HEK293 (cell line): ENCODE data around the gene DNMT3A.

Experiments used
- RBAK ChIP-seq: fragments of 450-650 bp; formaldehyde crosslinking; IDR thresholded peaks from 2 replicates; pipeline ENCODE4 v1.5.1; 2016; ENCODE audit warnings: missing biosample characterization, missing genetic modification characterization
- SP7 ChIP-seq: fragments of 450-650 bp; formaldehyde crosslinking; IDR thresholded peaks from 2 replicates; pipeline ENCODE4 v1.5.1; 2016; ENCODE audit warnings: missing biosample characterization, missing genetic modification characterization
- YY1 ChIP-seq: fragments of 450-650 bp; formaldehyde crosslinking; IDR thresholded peaks from 2 replicates; pipeline ENCODE4 v1.5.1; 2018; ENCODE audit warnings: missing biosample characterization, missing genetic modification characterization
- ZNF138 ChIP-seq: fragments of 450-650 bp; formaldehyde crosslinking; IDR thresholded peaks from 2 replicates; pipeline ENCODE4 v1.5.1; 2016; ENCODE audit warnings: missing biosample characterization, missing genetic modification characterization, borderline replicate concordance
- TF ChIP-seq, protein P1 (sequence below): fragments of 450-650 bp; formaldehyde crosslinking; IDR thresholded peaks from 2 replicates; pipeline ENCODE4 v1.5.1; 2016; ENCODE audit warnings: missing biosample characterization, missing genetic modification characterization

DNA sequence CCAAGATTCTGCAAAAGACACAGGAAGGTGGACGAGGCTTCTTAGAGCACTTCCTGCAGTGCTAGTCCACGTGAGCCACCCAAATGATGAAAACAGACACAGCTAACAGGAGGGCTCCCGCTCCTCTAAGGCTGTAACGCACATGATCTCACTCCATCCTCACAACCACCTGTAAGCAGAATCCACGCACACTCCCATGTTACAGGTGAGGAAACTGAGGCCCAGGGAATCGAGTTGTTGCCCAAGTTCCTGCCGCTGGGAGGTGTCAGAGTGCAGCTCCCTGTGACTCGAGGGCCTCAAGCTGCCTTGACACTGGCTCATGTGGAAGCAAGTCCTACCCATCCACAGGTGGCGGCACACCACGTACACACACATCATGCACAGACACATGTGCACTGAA, 4.4 kb downstream of the DNMT3A start:
- TF ChIP-seq RBAK (tag by site-specific recombination) (no peak), YY1 (no peak), SP7 (tag by site-specific recombination) (no peak), ZNF138 (tag by site-specific recombination) (no peak)
- TF ChIP-seq, protein P1, sequence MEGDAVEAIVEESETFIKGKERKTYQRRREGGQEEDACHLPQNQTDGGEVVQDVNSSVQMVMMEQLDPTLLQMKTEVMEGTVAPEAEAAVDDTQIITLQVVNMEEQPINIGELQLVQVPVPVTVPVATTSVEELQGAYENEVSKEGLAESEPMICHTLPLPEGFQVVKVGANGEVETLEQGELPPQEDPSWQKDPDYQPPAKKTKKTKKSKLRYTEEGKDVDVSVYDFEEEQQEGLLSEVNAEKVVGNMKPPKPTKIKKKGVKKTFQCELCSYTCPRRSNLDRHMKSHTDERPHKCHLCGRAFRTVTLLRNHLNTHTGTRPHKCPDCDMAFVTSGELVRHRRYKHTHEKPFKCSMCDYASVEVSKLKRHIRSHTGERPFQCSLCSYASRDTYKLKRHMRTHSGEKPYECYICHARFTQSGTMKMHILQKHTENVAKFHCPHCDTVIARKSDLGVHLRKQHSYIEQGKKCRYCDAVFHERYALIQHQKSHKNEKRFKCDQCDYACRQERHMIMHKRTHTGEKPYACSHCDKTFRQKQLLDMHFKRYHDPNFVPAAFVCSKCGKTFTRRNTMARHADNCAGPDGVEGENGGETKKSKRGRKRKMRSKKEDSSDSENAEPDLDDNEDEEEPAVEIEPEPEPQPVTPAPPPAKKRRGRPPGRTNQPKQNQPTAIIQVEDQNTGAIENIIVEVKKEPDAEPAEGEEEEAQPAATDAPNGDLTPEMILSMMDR (tag by site-specific recombination), result 0 out of 2 replicates have a peak, but pooled peaks have one; percentile 8
